C4-2B (cell line): ENCODE results near the gene IL6.
"Not testable (repeated sequence)": the region's sequence is repeated elsewhere in the genome, so short reads cannot be mapped to it uniquely, and the experiment has no call there.

ENCODE experiments used
- H3K27ac ChIP-seq: fragments of 450-650 bp; 2 replicates; pipeline ENCODE4 v1.5.1; 2017
- CTCF ChIP-seq: fragments of 450-650 bp; conservative IDR thresholded peaks from 2 replicates; pipeline ENCODE4 v1.5.1; 2017; ENCODE audit warnings: mild to moderate bottlenecking
- ZFX ChIP-seq: fragments of 450-650 bp; IDR thresholded peaks from 2 replicates; pipeline ENCODE4 v1.6.1; 2017

The IL6 gene

GRCh38 chr7:22762866-22763265 lies 35.9 kb downstream of the IL6 start:
- no peak overlapping the region for H3K27ac ChIP-seq
- no peak for TF ChIP-seq CTCF
- no peak for TF ChIP-seq ZFX

- H3K27ac ChIP-seq, result no peak overlapping the region
Measured at GRCh38 chr7:22765609-22766008, 38.6 kb downstream of the IL6 start.

GRCh38 chr7:22771194-22771871 lies 44.3 kb downstream of the IL6 start:
- TF ChIP-seq ZFX (no peak), CTCF (no peak)
- H3K27ac ChIP-seq, result no peak overlapping the region

More at GRCh38 chr7:22765609-22766008, 38.6 kb downstream of the IL6 start:
- TF ChIP-seq ZFX (no peak), CTCF (no peak)

GRCh38 chr7:22771872-22772228 lies 44.9 kb downstream of the IL6 start:
- TF ChIP-seq CTCF (no peak), ZFX (no peak)
- H3K27ac ChIP-seq, result no peak overlapping the region

DNA sequence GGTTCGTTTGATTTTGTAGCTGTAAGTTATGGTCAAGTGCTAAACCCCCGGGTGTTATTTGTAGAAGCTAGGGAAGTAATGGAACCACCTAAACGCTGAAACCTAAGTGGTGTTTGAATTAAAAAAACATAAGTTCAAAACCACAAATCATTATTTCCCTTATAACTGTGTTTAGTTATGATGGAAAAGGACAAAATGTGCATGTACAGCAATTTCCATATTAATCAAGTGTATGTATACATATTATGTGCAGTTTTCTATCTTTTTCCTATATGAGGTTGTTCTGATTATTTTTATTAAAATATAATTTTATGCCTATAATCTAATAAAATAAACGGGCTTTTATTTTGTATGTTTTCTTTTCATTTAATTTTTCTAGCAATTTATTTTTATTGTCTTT lies 45.9 kb downstream of the IL6 start:
- TF ChIP-seq CTCF (no peak), ZFX (no peak)
- H3K27ac ChIP-seq, result no peak overlapping the region

GRCh38 chr7:22776964-22777363 lies 50.0 kb downstream of the IL6 start:
- TF ChIP-seq ZFX (no peak), CTCF (no peak)
- no peak overlapping the region for H3K27ac ChIP-seq

- H3K27ac ChIP-seq, result not testable (repeated sequence)
Measured at GRCh38 chr7:22779730-22780323, 52.8 kb downstream of the IL6 start.

DNA sequence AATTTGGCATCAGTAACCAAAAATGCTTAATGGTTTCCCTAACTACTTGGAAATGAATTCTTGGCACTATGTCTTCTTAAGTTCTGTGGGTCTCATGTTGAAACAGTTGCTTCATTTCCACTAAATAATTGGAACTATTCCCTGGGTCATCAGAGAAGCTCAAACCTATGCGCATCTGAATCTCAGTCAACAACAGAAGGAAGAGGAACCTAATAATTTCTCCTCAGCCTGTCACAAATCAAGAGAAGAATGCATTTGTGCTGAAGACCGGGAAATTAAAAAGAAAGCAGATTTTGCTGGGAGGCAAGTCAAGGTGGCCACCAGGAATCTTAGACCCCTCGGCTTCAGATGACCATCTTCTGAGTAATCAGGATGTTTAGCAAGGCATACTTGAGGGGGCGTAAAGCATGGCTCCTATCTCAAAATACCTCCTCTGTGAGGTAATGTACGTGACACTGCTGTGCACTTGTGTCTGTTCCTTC lies 54.3 kb downstream of the IL6 start:
- no peak for TF ChIP-seq ZFX
- no peak for TF ChIP-seq CTCF
- H3K27ac ChIP-seq, result no peak overlapping the region
